Bronchial epithelial cell (primary cell): ENCODE data around the gene NRF1. TPM values are rescaled to one million over a fixed set of nuclear protein-coding genes. Genes with fewer than 3 reads are reported as not detected.

Experiments used
- DNase-seq: peaks from one replicate; pipeline ENCODE4 v3.0.0-alpha.2; 2010; ENCODE audit warnings: low read depth
- FAIRE-seq: peaks from 2 replicates; lab custom pipeline; 2011; peaks lifted over from hg19 to GRCh38; lab: Jason Lieb, UNC
- H3K27me3 ChIP-seq: 2 replicates; pipeline ENCODE4 v1.5.1; 2011; ENCODE audit warnings: low read length; ENCODE audit not compliant: control insufficient read depth, insufficient read depth
- H3K36me3 ChIP-seq: 2 replicates; pipeline ENCODE4 v1.5.1; 2011; ENCODE audit warnings: low read length; ENCODE audit not compliant: control insufficient read depth, insufficient read depth
- H3K4me3 ChIP-seq: 2 replicates; pipeline ENCODE4 v1.5.1; 2011; ENCODE audit warnings: mild to moderate bottlenecking, low read depth, low read length, control low read depth
- CTCF ChIP-seq: IDR thresholded peaks from 2 replicates; pipeline ENCODE4 v1.5.1; 2011; ENCODE audit warnings: mild to moderate bottlenecking, moderate library complexity, low read length, control low read depth, inconsistent platforms; ENCODE audit not compliant: insufficient read depth, severe bottlenecking
- total RNA-seq: library from RNA; depleted of rRNA; stranded (reverse); fragments of >200 nt; gene quantifications from 2 replicates; pipeline ENCODE4 v1.2.1, GENCODE V29; 2014

Gene NRF1
- total RNA-seq, 1 donor from 2014 or later, result 12.1 TPM

GRCh38 chr7:129689995-129690581 lies 78.6 kb downstream of the NRF1 start:
- DNase-seq (no peak), FAIRE-seq (no peak)

GRCh38 chr7:129690701-129691100 lies 79.2 kb downstream of the NRF1 start:
- no peak for TF ChIP-seq CTCF
- no peak for FAIRE-seq

More at GRCh38 chr7:129689995-129690581, 78.6 kb downstream of the NRF1 start:
- no peak overlapping the region for H3K4me3 ChIP-seq
- no peak for TF ChIP-seq CTCF
- H3K27me3 ChIP-seq, result no peaks in the 10 kb centered on the region
- no peaks in the 10 kb centered on the region for H3K36me3 ChIP-seq

GRCh38 chr7:129698516-129699418 lies 87.2 kb downstream of the NRF1 start:
- TF ChIP-seq CTCF, result no peak
- no peaks in the 10 kb centered on the region for H3K27me3 ChIP-seq
- peak; percentile 52 for DNase-seq
- no peak for FAIRE-seq
- H3K4me3 ChIP-seq, result no peak overlapping the region
- H3K36me3 ChIP-seq, result no peaks in the 10 kb centered on the region

More at GRCh38 chr7:129690701-129691100, 79.2 kb downstream of the NRF1 start:
- H3K27me3 ChIP-seq, result no peaks in the 10 kb centered on the region
- H3K36me3 ChIP-seq, result no peaks in the 10 kb centered on the region
- H3K4me3 ChIP-seq, result no peak overlapping the region
- DNase-seq, result peak; percentile 53

- no peaks in the 10 kb centered on the region for H3K36me3 ChIP-seq
- no peak for FAIRE-seq
- no peaks in the 10 kb centered on the region for H3K27me3 ChIP-seq
- H3K4me3 ChIP-seq, result no peak overlapping the region
- TF ChIP-seq CTCF, result no peak
- DNase-seq, result no peak
Measured at GRCh38 chr7:129702316-129702715, 90.8 kb downstream of the NRF1 start.

- no peaks in the 10 kb centered on the region for H3K27me3 ChIP-seq
- no peak overlapping the region for H3K4me3 ChIP-seq
- no peaks in the 10 kb centered on the region for H3K36me3 ChIP-seq
- FAIRE-seq, result no peak
- no peak for TF ChIP-seq CTCF
- DNase-seq, result no peak
Measured at GRCh38 chr7:129702761-129703338, 91.3 kb downstream of the NRF1 start.
